ENCODE measurements around the gene NUSAP1. TPM values are rescaled to one million over a fixed set of nuclear protein-coding genes. Genes with fewer than 3 reads are reported as not detected.
"Not testable (repeated sequence)": the region's sequence is repeated elsewhere in the genome, so short reads cannot be mapped to it uniquely, and the experiment has no call there.

NUSAP1 gene
- total RNA-seq, 1 experiment from 2014 or later: 134 TPM

- DNase-seq (ENCODE audit: low read depth): no peak
Measured at GRCh38 chr15:41411441-41411840, 78.8 kb downstream of the NUSAP1 start.

GRCh38 chr15:41416128-41416741 is 83.6 kb downstream of the NUSAP1 start:
- DNase-seq (ENCODE audit: low read depth): no peak

DNA sequence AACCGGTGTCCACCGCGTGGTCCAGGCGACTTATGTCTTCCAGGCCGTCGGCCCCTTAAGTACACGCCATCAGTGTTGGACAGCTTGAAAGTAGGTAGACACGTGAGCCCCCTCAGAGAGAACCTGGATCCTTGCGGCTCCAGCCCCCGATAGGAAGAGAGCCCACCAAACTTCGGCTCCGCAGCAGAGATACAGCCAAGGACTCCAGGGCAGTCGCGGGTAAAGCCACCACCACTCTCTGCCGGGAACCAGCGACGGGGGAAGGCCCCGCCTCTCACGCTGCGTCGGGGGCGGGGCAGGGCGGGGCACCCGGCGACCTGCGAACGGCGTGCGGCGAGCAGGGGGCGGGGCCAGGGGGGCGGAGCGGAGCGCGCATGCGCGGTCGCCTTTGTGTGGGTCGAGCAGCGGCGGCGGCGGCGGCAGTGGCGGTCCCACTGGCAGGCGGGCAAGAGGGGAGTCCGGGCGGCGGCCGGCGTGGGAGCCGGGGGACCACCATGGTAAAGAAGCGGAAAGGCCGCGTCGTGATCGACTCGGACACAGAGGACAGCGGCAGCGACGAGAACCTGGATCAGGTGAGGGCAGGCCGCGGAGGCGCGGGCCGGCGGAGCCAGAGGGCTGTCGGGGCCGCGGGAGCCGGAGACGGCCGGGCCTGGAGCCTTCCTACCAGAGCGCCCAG is 84.2 kb downstream of the NUSAP1 start, which contains the start of gene RTF1:
RTF1 (plus strand) TSS at position 354 of the 676 bp plus-strand sequence; CDS start at position 375, 21 bp downstream.
- peak; percentile 78 for DNase-seq (ENCODE audit: low read depth)

DNA sequence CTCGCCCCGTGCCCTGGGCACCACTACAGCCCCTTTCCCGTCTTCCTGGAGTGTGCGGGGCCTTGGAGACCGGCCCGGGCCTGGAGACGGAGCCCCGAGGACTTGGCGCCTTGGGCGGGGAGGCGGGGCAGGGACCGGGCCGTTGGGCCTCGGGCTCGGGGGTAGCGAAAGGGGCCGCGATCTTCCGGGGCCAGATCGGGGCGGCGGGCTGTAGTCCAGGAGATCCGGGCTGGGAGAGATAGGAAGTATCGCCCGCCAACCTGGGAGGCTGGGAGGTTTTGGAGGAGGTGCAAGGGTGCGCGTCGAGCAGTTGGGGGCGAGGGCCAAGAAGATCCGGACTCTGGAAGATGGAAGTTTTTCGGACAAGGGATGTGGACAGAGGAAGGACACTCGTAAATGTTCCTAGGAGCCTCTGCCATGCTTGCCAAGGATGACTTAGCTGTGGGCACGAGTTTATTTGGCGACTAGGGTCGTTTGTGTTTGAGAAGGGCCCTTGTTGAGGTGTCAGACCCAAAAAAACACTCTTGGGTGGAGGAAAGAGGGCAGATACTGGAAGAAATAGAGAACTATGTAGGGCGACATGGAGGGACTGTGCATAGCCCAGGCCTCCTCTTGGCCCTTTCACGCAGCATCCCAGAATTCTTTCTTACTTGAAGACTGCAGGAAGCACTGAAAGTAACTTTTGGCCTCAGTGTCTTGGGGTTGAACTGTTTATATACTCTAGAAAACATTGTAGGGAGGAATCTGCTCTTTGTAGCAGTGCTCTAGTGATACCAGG is 84.9 kb downstream of the NUSAP1 start:
- peak; percentile 17 for DNase-seq (ENCODE audit: low read depth)

DNA sequence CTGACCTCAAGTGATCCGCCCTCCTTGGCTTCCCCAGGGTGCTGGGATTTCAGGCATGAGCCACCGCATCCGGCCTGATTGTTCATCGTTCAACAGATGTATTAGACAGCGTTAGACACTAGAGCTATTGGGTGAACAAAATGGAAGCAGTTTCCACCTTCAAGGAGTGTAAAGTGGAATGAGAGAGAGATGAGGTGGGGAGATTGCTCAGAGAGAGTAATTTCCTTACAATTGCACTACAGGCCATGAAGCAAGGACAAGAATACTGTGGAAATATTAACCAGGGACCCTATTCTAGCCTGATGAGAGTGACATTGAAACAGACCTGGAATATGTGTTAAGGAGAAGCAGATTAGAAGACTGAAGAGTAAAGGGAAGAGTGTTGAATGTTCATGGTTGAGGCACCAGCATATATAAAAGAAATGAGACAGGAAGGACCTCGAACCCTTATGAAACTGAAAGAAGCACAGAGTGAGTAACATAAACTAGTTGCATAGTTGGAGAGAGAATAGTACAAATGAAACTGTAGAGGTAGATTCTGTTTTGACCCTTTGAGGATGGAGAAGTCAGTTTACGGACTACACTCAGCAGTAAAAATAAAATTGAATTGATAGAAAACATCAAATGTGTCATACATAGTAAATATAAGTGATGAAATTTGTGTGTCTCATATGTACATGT is 91.4 kb downstream of the NUSAP1 start:
- no peak for DNase-seq (ENCODE audit: low read depth)

DNA sequence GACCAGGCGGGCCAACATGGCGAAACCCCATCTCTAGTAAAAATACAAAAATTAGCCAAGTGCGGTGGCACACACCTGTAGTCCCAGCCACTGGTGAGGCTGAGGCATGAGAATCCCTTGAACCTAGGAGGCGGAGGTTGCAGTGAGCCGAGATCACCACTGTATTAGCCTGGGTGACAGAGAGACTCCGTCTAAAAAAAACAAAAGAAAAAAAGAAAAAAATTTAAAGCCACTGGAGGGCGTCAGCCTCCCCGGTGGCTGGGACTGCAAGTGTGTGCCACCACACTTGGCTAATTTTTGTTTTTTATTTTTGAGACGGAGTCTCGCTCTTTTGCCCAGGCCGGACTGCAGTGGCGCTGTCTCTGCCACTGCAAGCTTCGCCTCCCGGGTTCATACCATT is 92.1 kb downstream of the NUSAP1 start:
- DNase-seq (ENCODE audit: low read depth): no peak

DNA sequence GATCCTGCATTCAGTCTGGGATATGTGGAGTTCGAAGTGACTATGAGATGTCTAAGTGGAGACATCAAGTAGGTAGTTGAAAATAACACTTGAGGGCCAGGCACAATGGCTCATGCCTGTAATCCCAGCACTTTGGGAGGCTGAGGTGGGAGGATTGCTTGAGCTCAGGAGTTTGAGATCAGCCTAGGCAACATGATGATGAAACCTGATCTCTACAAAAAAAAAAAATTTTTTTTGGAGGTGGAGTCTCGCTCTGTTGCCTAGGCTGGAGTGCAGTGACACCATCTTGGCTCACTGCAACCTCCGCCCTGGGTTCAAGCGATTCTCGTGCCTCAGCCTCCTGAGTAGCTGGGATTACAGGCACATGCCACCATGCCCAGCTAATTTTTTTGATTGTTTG is 93.2 kb downstream of the NUSAP1 start:
- DNase-seq (ENCODE audit: low read depth): not testable (repeated sequence)

- no peak for DNase-seq (ENCODE audit: low read depth)
Measured at GRCh38 chr15:41429003-41429890, 96.6 kb downstream of the NUSAP1 start.

Other genes starting within 250 kb of the NUSAP1 start
- 27.6 and 46.3 TPM in 2 replicates for gene INO80, start 216.6 kb upstream of the NUSAP1 start, total RNA-seq (2014; rRNA removed; shearing (Covaris generic))
- not detected in 2 replicates for gene EXD1, start 102.1 kb upstream of the NUSAP1 start, total RNA-seq (2014; rRNA removed; shearing (Covaris generic))
- 62.3 and 69.8 TPM in 2 replicates for gene CHP1, start 101.6 kb upstream of the NUSAP1 start, total RNA-seq (2014; rRNA removed; shearing (Covaris generic))
- 35.8 and 37.5 TPM in 2 replicates for gene OIP5, start 290 bp upstream of the NUSAP1 start, total RNA-seq (2014; rRNA removed; shearing (Covaris generic))
- gene NDUFAF1, start 69.6 kb downstream of the NUSAP1 start, total RNA-seq (2014; rRNA removed; shearing (Covaris generic)): 23.8 and 29.1 TPM in 2 replicates
- gene RTF1, start 84.2 kb downstream of the NUSAP1 start, total RNA-seq (2014; rRNA removed; shearing (Covaris generic)): 17.0 and 20.2 TPM in 2 replicates
- gene ITPKA, start 161.0 kb downstream of the NUSAP1 start, total RNA-seq (2014; rRNA removed; shearing (Covaris generic)): 10.9 and 15.0 TPM in 2 replicates
- gene LTK, start 180.9 kb downstream of the NUSAP1 start, total RNA-seq (2014; rRNA removed; shearing (Covaris generic)): 0.03 TPM in 1 of 2 replicates, not detected in the other
- 27.4 and 33.8 TPM in 2 replicates for gene RPAP1, start 211.4 kb downstream of the NUSAP1 start, total RNA-seq (2014; rRNA removed; shearing (Covaris generic))
- gene TYRO3, start 226.3 kb downstream of the NUSAP1 start, total RNA-seq (2014; rRNA removed; shearing (Covaris generic)): 32.4 and 49.7 TPM in 2 replicates